Activated CD8-positive, alpha-beta memory T cell treated with anti-CD3 and anti-CD28 coated beads, Interleukin-2, amount 50 U/mL, for 48 hours (primary cell): ENCODE data around the gene ACRBP.

Experiments used
- DNase-seq: peaks from one replicate; pipeline ENCODE4 v3.0.0-alpha.2; 2020

Gene ACRBP

DNA sequence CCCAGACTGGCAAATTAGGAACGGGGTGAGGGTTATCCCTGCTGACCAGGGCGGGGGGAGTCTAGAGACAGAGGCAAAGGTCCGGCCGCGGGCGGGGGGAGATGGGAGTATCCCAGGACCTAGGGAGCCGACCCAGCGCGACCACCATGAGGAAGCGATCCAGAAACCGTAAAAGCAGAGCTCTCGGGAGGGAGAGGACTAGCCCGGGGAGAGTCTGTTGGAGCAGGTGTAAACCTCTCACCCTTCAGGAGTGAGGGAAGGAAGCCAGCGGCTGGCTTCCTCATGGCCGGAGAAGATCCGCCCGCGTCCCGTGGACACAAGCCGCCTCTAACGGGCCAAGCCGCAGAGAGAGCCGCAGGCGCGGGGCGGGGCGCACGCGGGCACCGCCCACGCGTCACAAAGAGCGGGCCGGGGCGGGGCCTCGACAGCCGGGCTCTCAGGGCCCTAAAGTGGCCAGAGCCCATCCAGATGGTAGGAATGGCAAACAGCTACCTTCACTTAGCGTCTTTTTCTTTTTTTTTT lies at the start of gene ACRBP:
Gene ACRBP, minus strand, starts transcription at position 350 of the 522 bp plus-strand sequence. Its CDS starts 66 bp downstream, at position 284.
- DNase-seq = no peak

DNA sequence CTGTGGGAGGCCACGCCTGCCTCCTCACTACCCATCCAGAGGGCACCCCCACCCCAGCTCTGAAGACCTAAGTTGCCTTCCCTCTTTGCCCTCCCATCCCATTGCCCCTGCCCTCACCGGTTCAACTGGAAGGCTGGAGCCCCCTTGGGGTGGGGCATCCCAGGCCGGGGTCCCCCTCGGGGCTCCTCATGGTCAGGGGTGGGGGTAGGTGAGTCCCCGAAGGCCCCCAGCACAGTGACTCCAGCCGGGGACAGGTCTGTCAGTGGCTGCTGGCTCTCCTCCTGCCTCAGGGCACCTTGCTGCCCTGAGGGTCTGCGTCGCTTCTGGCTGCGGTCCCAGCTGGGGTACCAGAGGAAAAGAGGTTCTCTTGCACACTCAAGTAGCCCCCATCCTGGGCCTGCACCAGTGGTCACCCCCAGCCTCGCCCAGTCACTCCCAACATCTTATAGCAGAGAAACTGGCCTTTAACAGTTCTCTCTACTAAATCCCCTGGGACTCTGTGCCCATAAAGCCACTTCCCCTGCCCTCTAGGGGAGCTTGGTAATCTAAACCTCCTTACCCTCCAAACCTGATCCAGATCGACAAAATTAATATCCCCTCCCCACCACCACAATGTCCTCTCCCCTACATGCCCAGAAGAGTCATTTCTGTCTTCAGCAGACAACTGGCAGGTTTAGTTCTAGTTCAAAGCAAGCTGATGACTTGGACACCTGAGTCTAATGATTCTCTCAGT lies 48.2 kb upstream of the ACRBP start:
- no peak for DNase-seq

DNA sequence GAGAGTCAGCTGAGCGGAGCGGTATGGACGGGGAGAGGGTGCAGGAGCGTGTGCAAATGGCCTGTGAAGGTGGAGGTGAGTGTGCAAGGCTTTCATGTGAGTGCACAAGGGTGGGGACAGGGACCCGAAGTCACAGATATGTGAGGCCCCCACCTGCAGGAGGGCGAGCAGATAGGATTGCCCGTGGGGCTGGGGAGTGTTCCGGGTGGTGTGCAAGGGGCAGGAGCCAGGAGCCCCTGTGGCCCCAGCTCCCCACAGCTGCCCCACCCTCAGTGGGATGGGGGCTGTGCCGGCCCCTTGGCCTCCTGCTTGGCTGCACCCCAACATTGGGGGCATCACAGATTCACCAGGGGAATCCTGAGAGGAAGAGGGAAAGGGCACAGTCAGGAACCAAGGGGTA lies 47.5 kb upstream of the ACRBP start:
- DNase-seq = no peak

DNA sequence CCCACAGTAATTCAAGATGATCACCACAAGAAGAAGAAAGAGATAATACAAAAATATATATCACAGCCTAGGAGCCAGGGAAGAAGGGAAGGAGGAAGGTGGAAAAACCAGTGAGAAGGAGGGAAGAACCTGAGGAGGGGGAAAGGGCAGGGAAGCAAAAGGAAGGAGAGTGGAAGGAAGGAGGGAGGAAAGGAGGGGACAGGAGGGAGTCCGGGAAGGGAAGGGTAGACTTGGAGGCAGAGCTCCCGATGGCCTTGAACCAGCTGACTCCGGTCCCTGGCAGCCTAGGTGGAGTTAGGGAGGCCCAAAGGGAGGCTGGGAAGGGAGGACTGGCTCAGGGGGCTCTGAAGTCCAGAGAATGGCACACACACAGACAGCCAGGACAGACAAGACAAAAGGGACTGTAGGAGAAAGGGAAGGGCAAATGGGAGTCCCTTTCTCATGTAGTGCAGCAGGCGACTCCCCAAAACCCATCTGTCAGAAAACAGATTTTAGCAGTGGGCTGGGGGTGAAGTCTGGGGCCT lies 46.7 kb upstream of the ACRBP start:
- no peak for DNase-seq

DNA sequence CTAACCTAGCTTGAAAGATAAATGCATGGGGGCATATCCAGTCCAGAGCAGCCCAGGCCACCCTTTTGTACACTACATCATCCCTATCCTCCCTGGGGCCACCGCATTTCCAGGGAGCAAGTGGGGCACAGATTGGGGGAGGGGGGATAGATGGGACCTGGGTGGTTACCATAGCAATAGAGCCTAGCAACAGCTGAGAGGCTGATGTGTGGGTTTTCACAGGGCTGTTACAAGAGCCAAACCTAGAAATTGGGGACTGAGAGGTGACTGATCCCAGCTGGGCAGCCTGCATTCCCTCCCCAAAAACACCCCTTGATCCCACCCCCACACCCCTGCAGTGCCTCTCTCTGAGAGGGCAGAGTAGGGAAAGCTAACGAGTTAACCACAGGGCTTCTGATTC lies 45.7 kb upstream of the ACRBP start:
- DNase-seq = no peak

DNA sequence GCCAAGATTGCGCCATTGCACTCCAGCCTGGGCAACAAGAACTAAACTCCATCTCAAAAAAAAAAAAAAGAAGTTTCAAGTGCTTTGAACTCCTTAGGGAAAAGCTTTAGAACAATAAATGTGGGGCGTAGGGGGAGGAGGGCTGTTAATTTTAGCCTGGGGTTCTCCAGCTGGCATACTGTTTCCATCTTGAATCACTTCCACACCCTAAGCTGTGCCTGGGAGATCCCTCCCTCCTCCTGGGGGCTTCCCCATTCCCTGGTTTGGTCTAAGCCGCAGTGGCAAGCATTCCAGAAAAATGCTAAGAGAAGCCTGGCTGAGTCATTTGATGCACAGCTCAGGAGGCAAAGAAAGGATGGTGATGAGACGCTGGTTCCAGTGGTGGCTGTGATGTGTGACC lies 44.2 kb upstream of the ACRBP start:
- DNase-seq = no peak

DNA sequence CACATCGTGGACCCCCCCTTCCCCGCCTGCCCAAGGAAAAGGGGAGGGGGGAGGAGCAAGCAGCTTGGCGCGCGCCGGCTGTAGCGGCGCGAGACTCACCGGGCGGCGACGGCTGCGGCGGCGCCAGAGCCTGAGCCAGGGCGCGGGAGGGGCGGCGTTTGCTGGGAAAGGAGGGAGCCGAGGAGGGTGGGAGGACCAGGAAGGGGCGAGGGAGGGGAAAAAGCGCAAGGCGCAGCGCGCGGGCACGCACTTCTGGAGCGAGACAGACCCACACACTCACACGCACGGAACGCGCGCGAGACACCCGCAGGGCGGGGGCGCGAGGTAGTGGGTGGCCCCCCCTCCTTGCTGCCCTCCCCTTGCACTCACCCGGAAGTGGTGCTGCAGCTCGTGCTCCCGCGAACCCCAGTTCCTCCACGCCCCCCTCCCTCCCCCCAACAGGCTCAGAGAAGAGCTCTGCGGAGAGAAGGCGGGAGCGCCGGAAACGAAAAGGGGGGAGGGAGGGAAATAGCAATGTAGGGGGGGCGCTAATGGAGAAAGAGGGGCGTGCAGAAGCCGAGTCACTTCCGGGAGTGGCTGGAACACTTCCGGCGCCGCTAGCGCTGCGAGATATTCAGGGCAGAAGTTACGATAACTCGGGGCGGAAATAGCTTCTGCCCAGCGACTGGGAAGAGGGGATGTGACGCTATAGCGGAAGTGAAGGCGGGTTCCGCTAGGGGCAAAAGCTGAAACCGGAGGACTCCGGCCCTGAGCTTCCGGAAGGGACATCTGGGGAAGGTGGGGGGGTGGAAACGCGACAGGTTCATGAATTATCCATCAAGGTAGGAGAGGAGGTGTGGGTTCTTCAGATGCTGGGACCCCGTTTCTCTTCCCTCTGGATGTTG lies 42.0 kb upstream of the ACRBP start, which contains the start of gene ZNF384:
Gene ZNF384, minus strand, starts transcription at position 377 of the 884 bp plus-strand sequence. CDS start 9,855 bp downstream, outside the sequence.
- peak; percentile 92 for DNase-seq

DNA sequence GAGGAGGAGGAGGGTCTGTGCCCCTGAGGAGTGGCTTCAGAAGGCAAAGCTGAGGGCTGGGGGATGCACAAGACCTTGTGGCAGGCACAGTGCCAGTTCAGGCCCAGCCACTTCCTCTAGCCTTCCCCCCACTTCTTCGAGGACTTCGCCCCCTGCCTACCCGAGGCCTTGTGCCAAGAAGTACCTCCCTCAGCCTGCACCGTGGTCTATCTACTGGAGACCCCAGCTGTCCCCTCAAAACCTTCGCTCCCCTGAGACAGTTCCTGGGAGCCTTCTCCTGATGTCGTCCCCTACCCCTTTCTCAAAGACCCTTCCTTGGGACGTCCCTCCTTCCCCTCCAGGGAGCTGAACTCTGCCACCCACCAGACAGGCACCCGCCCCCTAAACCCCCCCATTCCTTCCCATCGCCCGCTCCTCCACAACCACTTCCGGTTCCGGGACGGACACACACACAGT lies 41.3 kb upstream of the ACRBP start:
- DNase-seq = no peak

DNA sequence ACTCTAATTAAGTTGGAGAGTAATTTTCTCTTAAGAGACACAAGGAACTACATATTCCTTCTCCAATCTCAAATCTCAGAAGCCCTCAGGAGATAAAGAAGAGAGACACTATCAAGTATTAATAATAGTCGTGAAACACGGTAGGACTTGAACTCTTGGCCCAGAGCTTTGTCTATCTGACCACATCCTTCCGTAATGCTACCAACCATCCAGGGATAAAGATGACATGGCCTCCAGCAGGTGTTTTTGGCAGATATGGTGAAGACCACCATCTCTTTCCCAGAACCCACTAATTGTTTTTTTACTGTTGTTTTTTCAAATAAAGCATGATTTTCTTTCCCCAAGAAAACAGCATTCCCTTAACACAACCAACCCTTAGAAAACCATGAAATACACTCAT lies 38.6 kb upstream of the ACRBP start:
- DNase-seq = no peak

DNA sequence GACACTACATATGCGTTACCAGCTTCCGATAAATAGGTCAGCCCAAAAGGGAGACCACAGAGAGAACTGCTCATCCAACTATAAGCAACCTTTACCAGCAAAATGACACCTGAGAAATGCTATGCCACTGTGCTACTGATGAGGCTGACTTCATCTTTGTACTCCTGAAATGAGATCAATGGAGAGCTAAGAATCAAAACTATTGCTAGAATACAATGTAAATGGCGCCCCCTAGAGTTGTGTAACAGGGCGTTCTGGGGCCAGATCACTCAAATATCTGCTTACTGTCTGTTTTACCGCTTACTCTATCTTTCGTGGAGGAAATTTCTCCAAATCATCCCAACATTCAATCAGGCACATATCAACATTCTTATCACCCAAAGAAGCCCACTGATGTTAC lies 37.4 kb upstream of the ACRBP start:
- no peak for DNase-seq

DNA sequence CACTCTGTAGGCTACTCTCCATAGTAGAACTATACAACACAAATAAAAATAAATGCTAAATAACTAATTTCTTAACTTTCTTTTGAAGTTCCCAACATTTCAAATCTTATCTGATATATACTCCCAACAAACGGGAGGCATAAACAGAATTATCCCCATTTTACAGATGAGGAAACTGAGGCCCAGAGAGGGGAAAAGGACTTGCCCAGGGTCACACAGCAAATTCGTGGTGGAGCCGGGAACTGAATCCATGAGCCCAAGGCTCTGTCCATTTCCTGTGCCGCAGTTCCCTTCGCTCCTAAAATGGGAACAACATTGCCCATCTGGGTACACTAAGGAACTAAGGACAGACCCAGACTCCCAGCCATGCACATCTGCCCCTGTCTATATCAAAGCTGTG lies 29.7 kb upstream of the ACRBP start:
- DNase-seq = no peak

DNA sequence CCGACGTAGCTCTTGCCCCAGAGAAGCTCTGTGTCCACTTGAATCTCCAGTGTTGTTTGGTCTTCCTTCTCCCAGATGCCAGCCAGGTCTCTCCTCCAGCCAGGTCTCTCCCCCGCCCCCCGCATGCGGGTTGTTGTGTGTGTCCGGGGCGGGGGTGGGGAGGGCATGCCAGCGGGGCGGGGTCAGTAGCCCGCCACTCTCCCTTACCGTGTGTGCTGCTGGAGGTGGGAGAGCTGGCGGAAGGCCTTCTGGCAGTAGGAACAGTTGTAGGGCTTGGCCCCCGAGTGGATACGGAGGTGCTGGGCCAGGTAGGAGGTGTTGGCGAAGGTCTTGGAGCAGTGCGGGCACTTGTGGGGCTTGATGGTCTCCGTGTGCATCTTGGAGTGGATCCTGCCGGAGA lies 24.9 kb upstream of the ACRBP start:
- no peak for DNase-seq

DNA sequence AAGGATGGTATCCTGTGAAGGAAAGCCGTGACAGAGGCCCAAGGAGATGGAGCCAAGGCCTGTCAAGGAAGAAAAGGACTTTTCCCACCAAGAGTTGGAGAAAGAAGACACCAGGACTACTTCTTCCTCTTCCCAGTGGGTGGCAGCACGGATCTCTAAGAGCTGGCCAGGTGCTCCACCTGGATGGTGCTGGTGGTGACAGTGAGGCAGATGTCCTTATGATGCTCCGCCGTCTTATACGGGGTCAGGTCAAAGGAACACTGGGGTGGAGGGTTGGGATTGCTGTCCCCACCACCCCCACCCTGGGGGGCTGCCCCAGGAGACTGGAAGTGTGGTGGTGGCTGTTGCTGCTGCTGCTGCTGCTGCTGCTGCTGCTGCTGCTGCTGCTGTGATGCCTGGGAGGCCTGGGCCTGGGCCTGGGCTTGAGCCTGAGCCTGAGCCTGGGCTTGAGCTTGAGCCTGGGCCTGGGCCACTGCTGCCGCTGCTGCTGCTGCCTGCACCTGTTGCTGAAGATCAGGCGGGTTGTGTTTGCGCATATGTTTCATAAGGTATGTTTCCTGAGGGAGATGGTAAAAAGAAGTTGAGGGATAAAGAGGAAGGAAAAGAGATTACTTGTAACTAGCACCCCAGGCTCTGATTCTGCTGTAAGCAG lies 20.5 kb upstream of the ACRBP start:
- no peak for DNase-seq

DNA sequence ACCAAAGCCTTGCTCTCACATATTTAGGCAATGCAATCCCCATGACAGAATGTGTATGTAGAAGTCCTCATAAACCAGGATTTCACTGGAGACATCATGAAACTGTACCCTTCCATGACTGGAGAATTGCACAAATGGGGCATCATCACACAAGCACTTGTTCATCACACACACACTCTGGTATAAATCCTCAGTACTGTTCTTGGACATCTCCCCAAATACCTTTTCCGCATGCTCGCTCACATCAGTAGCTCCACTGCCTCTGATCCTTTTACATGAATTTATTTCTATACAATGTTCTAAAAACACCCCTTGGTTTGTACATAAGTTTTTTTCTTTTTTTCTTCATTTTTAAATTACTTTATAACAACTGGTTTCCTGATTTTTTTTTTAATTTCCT lies 19.0 kb upstream of the ACRBP start:
- DNase-seq = no peak

DNA sequence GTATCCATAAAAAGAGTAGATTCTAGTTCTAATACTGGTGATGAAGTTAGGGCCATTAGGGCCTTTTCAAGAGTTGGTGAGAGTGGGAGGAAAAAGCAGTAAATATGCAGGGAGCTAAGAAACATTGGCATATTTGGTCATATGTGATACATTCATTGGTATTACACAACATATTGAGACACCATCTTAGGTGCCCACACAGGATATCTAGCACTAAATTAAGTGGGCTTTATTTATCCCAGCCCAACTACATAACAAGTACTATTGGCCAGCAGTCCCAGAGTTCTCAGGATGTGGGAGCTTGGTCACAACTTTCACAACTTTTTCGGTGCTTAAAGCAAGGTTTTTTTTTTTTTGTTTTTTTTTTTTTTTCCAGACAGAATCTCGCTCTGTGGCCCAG lies 17.7 kb upstream of the ACRBP start:
- no peak for DNase-seq

DNA sequence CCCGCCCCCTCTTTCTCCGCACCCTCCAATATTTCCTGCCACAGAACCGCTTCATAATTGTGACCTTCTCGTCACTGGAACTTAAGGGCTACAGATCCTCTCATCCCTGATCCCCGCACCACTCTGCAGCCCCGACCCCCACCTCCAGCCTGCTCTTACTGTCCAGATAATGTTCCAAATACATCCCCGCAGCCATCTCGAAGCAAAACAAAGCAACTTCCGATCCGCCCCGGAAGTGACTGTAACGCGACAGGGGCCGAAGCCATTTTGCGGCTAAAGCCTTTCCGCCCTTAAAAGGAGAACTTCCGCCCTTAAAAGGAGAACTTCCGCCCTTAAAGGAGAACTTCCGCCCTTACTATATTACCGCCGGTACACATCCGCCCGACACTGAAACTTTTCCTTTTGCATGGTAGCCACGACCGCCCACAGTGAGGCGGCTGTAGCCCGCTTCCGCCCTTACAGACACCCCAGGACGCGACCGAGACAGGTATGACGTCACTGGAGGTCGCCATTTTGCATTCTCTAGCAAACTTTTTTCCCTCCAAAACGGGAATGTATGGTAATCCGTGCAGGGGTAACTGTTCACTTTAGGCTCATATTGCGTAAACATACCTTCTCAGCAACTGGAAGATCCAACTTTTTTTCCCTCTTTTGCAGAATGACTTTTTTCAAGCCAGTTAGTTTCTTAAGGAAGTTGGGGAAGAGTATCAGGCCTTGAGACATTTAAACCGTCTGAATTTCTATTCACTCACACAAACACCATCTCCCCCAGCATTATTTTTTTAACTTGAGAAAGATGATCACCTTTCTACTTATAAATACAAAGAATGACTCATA lies 15.9 kb upstream of the ACRBP start, which contains the start of gene ING4:
Gene ING4, minus strand, starts transcription at position 214 of the 837 bp plus-strand sequence. Its CDS starts 18 bp downstream, at position 196.
- peak; percentile 93 for DNase-seq

DNA sequence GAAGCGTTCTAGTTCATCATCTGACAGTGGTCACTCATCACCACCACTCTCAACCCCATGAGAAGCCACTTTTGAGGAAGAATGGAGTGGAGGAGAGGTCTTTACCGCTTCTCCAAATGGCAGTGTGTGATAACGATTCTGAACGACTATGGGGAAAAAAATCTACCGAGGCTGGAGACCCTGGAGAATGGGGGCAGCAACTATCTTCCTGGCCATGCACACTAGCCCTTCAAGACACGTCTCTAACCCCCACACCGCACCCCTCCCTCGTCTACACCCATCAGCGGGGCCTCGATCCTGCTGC lies 15.3 kb upstream of the ACRBP start:
- no peak for DNase-seq

DNA sequence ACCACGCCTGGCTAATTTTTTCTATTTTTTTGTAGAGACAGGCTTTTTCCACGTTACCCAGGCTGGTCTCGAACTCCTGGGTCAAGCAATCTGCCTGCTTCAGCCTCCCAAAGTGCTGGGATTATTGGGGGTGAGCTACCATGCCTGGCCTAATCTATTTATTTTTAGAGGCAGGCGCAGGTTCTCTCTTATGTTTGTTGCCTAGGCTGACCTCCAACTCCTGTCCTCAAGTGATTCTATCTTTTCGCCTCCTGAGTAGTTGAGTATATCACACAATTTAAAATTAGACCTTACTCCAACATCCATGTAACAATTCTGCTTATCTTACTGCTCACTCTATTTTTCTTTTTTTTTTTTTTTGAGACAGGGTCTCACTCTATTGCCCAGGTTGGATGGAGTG lies 6.8 kb upstream of the ACRBP start:
- no peak for DNase-seq

DNA sequence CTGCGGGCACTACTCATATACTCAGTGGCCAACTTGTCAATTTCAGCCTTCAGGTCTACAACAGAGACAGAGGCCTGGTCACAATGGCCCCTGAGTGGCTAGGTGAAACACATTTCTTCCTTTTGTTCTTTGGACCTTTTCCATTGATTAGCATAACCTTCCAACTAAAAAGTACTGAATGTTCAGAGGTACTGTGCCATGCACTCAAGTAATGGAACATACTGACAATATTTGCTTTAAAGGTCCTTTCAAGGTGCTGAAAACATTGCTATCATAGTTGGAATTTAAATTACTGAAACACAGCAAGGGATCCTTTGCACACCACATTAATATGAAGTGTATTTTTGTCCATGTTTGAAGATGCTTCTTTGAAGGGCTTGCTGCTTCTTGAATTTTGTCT lies 6.1 kb upstream of the ACRBP start:
- no peak for DNase-seq

DNA sequence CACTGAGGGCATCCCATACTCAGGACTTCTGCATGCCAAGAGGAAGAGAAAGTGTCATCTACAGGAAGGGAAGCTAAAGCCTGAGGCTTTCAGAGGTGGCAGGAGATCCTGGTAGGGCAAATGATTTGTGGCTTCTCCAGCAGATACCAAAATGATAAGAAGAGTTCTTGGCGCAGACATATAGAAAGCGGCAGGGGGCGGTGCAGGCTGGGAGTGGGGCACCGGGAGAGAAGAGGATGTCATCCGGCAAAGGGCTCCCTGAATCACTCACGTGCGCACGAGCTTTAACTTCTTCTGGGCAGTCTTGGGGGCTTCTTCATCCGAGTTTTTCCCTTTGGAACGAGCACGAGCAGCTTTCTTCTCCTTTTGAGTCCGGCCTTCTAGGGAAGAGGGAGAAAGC lies 5.2 kb upstream of the ACRBP start:
- no peak for DNase-seq

DNA sequence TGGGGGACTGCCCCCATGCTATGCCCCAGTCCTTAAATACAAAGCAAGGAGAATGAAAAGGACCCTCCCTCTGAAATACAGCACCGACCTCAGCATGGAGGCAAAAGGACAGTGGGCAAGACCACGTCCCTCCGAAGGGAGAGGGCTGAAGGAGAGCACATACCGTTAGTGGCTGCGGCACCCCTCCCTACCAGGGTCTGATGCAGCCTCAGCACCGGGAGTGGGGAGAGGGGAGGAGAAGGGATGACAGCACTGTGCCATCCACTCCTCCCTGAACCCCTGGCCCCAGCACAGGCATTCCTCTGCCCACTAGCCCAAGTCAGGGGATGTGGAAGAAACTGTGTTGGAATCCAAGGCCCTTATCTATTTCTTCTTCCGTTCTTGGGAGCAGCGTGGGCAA lies 3.6 kb upstream of the ACRBP start:
- DNase-seq = no peak
